GM10847 (cell line): ENCODE measurements around the gene HMGCLL1.

ENCODE experiments used
- POLR2A ChIP-seq: IDR thresholded peaks from 2 replicates; pipeline ENCODE4 v1.6.1; 2011; ENCODE audit not compliant: insufficient read length; ENCODE audit errors: extremely low read depth

Gene HMGCLL1

DNA sequence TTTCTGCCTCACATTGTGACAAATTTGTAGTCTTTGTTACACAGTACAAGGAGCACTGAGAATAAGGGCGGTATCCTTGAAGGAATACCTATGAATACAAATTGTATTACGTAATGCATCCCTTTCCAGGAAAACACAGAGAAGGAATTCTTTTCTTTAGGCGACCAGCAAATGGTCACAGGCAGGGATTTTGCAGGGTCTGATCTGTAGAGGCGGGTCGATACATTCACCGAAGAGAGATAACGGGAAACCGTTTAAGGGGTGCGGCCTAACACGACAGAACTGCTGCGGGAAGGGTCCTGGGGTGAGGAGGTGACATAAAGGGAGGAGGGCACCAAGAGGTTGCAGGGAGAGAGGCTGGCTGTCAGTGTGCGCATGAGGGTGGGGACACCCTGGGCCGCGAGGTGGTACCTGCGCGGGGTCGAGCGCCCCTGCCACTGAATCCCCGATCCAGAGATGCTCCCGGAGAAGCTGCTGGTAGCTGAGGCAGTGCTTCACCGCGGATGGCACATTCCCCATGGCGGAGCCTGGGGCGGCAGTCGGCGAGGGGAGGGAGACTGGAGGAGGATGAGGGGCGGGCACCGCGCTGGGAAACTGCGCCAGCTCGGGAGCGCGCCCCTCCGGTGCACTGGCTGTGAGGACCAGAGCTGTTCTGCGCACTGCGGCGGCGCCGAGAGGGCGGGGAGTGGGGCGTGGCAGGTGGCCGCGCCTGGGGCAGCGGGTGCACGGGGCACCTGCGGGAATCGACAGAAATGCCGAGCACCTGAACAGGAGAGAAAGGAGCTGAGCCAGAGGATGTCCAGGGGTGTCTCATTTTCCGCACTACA lies at the start of gene HMGCLL1:
Gene HMGCLL1, minus strand, starts transcription at position 656 of the 827 bp plus-strand sequence. Its CDS starts 137 bp downstream, at position 519.
- TF ChIP-seq POLR2A, result no peak

DNA sequence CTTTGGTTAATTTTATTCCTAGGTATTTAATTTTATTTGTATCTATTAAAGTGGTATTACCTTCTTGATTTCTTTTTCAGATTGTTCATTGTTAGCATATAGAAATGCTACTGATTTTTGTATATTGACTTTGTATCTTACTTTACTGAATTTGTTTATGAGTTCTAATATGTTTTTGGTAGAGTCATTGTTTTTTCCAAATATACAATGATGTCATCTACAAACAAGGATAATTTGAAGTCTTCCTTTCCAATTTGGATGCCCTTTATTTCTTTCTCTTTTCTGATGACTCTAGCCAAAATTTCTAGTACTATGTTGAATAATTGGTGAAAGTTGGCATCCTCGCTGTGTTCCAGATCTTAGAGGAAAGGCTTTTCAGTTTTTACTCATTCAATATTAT lies 43.0 kb upstream of the HMGCLL1 start:
- no peak for TF ChIP-seq POLR2A

DNA sequence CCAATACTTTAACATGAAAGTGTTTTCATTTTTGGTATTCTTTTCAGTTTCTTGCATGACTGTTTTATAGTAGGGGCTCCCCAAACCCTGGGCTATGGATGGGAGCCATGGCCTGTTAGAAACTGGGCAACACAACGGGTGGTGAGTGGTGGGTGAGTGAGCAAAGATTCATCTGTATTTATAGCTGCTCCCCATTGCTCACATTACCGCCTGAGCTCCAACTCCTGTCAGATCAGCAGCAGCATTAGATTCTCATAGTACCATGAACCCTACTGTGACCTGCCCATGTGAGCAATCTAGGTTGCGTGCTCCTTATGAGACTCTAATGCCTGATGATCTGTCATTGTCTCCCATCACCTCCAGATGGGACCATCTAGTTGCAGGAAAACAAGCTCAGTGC lies 42.3 kb upstream of the HMGCLL1 start:
- no peak for TF ChIP-seq POLR2A

DNA sequence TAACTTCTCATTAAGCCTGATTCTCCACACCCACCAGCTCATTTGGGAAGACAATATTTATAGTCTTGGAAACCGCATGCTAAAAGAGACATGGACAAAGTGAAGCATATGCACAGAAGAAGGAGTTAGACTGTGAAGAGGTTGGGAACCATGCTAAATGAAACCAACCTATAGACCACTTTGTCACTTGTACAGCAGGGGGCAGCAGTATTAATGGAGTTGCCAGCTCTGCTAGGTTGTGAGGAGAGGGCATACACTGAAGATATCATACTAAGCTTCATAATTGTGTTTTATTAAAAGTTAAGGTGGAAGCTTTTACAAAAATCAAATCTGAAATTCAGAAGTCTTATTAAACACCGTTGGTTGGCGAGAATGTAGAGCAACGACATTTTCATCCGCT lies 38.3 kb upstream of the HMGCLL1 start:
- no peak for TF ChIP-seq POLR2A

GRCh38 chr6:55604021-55604420 lies 25.0 kb upstream of the HMGCLL1 start:
- no peak for TF ChIP-seq POLR2A

DNA sequence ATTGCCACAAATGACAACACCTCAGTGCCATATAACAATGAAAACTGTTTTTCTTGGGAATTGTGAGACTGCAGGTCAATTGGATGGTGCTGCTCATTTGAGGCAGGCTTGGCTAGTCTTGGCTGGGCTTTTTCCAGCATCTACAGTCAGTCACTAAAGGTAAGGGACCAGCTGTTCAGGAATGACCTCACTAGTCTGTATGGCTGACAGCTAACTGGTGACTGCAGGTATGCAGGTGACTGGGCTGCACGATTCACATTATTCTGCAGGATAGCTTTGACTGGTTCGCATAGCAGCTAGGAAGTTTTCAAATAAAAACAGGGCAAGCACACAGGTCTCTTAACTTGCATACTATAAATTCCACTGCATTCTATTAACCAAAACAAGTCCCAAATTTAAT lies 22.1 kb upstream of the HMGCLL1 start:
- no peak for TF ChIP-seq POLR2A

- no peak for TF ChIP-seq POLR2A
These were observed 15.4 kb upstream of the HMGCLL1 start for GRCh38 chr6:55594442-55594841.

GRCh38 chr6:55584654-55585354 lies 5.8 kb upstream of the HMGCLL1 start:
- TF ChIP-seq POLR2A, result no peak

- TF ChIP-seq POLR2A, result no peak
These were observed 2.2 kb downstream of the HMGCLL1 start for GRCh38 chr6:55576811-55577210.

DNA sequence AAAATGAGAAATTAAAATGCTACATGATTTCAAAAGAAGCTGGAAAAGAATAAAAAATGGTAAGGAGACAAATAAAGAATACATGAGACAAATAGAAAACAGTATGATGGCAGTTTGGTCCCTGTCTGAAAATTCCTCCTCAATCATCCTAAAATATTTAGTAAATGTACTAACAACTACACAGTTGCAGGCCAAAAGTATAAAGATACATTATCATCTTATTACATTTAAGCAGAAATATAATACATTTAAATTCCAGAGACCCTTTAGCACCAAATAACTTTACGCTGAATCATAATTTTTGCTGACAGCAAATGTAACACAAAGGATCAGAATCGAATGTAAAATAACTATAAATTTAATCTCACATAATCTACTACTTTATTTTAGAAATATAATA lies 4.4 kb downstream of the HMGCLL1 start:
- TF ChIP-seq POLR2A, result no peak

GRCh38 chr6:55569638-55570037 lies 9.4 kb downstream of the HMGCLL1 start:
- TF ChIP-seq POLR2A, result no peak

DNA sequence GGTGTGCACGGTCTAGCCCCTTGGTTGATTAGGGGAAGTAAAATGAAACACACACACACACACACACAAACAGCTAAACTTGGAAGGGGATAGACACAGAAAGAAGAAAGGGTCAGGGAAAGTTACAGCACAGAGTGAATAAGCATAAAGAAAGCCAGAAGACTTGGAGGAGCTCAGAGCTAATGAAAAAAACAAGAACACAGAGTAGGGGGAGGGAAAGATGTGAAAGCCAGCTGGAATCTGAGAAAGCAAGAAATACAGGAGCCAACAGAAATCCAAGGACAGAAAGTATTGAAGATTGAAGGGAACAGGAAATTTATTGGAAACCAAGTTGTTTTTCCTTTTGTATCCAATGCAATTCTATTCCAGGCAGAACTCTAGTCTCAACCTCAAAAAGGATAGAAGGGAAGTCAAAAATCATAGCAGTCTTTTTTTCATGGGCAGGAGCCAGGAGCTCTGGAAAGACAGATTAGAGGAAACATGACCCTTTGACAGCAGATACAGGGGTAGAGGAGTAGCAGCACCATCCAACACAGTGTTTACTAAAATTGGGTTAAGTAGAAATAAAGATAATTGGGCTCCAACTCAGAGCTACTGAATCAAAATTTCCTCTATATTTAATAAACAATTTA lies 10.1 kb downstream of the HMGCLL1 start:
- no peak for TF ChIP-seq POLR2A

GRCh38 chr6:55567558-55567957 lies 11.4 kb downstream of the HMGCLL1 start:
- TF ChIP-seq POLR2A, result no peak

- no peak for TF ChIP-seq POLR2A
These were observed 12.8 kb downstream of the HMGCLL1 start for GRCh38 chr6:55566036-55566710.

- TF ChIP-seq POLR2A, result no peak
These were observed 16.7 kb downstream of the HMGCLL1 start for GRCh38 chr6:55562318-55562717.
